NCI-H774 (cell line): ENCODE results near the gene PTPRA.

Experiments used
- DNase-seq: peaks from one replicate; lab custom pipeline; 2025; lab: John Stamatoyannopoulos, UW

Gene PTPRA

GRCh38 chr20:2922957-2923356, 49.7 kb downstream of the PTPRA start:
- DNase-seq: no peak

- no peak for DNase-seq
These were observed 57.3 kb downstream of the PTPRA start for GRCh38 chr20:2930538-2930937.

- no peak for DNase-seq
These were observed 59.2 kb downstream of the PTPRA start for GRCh38 chr20:2932498-2932897.

GRCh38 chr20:2937902-2938301, 64.6 kb downstream of the PTPRA start:
- DNase-seq: no peak

GRCh38 chr20:2942439-2942838, 69.2 kb downstream of the PTPRA start:
- DNase-seq: no peak

GRCh38 chr20:2946988-2947961, 74.0 kb downstream of the PTPRA start:
- DNase-seq: peak; percentile 2

GRCh38 chr20:2948968-2949367, 75.7 kb downstream of the PTPRA start:
- no peak for DNase-seq

- DNase-seq: no peak
These were observed 79.5 kb downstream of the PTPRA start for GRCh38 chr20:2952766-2953165.

GRCh38 chr20:2955257-2955970, 82.1 kb downstream of the PTPRA start:
- DNase-seq: no peak

- DNase-seq: no peak
These were observed 83.2 kb downstream of the PTPRA start for GRCh38 chr20:2956480-2956879.

- no peak for DNase-seq
These were observed 94.6 kb downstream of the PTPRA start for GRCh38 chr20:2967841-2968240.

GRCh38 chr20:2972126-2972525, 98.8 kb downstream of the PTPRA start:
- DNase-seq: no peak

GRCh38 chr20:2973574-2973973, 100.3 kb downstream of the PTPRA start:
- DNase-seq: no peak

- DNase-seq: no peak
These were observed 105.2 kb downstream of the PTPRA start for GRCh38 chr20:2978519-2978918.

- no peak for DNase-seq
These were observed 108.4 kb downstream of the PTPRA start for GRCh38 chr20:2981646-2982045.

- DNase-seq: no peak
These were observed 110.2 kb downstream of the PTPRA start for GRCh38 chr20:2983508-2983907.

- no peak for DNase-seq
These were observed 110.8 kb downstream of the PTPRA start for GRCh38 chr20:2984028-2984501.

GRCh38 chr20:2984956-2985661, 111.8 kb downstream of the PTPRA start:
- no peak for DNase-seq

GRCh38 chr20:2986466-2986865, 113.2 kb downstream of the PTPRA start:
- DNase-seq: no peak

- DNase-seq: no peak
These were observed 114.6 kb downstream of the PTPRA start for GRCh38 chr20:2987861-2988260.

GRCh38 chr20:2991532-2991931, 118.3 kb downstream of the PTPRA start:
- DNase-seq: no peak

GRCh38 chr20:2993250-2993649, 120.0 kb downstream of the PTPRA start:
- DNase-seq: no peak
